Prostate gland (tissue), 2 donors: ENCODE results near the gene MARCHF11.

Experiments used
- POLR2A ChIP-seq: fragments of 450-650 bp; IDR thresholded peaks from one replicate; pipeline ENCODE4 v1.6.1; 2016; ENCODE audit warnings: antibody characterized with exemption, mild to moderate bottlenecking
- POLR2AphosphoS5 ChIP-seq: sonication (generic); formaldehyde crosslinking; IDR thresholded peaks from one replicate; pipeline ENCODE4 v1.6.1; 2017; ENCODE audit warnings: antibody characterized with exemption
- TF ChIP-seq, protein P1 (sequence below), 4 experiments: fragments of 200-600 bp in 2 of 4; fragments of 450-650 bp in 2 of 4; sonication (generic) in 2 of 4; IDR thresholded peaks; 1 replicate in 3 of 4; 2 replicates in 1 of 4; pipeline ENCODE4 v1.5.1; 2016 to 2019; ENCODE audit warnings: antibody characterized with exemption in 4 of 4, mild to moderate bottlenecking in 2 of 4, moderate library complexity in 2 of 4

DNA sequence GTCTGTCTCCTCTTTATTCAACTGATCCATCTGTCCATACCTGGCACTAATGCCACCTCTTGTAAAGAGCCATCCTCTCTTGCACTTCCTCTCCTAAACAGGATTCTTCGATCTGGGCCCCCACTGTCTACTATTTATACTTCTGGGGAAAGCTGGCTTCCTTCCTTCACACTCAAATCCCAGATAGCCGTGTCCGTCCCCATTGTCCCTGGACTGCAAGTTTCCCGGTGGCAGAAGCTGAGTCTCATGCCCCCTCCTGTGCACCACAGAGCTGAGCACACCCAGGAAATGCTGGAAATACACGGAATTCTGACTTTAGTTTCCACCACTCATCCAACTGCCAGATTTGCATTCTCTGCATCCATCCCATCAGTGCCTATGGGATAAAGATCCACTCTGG, 84.0 kb downstream of the MARCHF11 start:
- TF ChIP-seq, protein P1, sequence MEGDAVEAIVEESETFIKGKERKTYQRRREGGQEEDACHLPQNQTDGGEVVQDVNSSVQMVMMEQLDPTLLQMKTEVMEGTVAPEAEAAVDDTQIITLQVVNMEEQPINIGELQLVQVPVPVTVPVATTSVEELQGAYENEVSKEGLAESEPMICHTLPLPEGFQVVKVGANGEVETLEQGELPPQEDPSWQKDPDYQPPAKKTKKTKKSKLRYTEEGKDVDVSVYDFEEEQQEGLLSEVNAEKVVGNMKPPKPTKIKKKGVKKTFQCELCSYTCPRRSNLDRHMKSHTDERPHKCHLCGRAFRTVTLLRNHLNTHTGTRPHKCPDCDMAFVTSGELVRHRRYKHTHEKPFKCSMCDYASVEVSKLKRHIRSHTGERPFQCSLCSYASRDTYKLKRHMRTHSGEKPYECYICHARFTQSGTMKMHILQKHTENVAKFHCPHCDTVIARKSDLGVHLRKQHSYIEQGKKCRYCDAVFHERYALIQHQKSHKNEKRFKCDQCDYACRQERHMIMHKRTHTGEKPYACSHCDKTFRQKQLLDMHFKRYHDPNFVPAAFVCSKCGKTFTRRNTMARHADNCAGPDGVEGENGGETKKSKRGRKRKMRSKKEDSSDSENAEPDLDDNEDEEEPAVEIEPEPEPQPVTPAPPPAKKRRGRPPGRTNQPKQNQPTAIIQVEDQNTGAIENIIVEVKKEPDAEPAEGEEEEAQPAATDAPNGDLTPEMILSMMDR (IDR thresholded peaks at IDR 0.05): no peak
- TF ChIP-seq POLR2AphosphoS5: no peak
- no peak for TF ChIP-seq POLR2A
